Measurements from ENCODE around the gene DIS3L2.

DNA sequence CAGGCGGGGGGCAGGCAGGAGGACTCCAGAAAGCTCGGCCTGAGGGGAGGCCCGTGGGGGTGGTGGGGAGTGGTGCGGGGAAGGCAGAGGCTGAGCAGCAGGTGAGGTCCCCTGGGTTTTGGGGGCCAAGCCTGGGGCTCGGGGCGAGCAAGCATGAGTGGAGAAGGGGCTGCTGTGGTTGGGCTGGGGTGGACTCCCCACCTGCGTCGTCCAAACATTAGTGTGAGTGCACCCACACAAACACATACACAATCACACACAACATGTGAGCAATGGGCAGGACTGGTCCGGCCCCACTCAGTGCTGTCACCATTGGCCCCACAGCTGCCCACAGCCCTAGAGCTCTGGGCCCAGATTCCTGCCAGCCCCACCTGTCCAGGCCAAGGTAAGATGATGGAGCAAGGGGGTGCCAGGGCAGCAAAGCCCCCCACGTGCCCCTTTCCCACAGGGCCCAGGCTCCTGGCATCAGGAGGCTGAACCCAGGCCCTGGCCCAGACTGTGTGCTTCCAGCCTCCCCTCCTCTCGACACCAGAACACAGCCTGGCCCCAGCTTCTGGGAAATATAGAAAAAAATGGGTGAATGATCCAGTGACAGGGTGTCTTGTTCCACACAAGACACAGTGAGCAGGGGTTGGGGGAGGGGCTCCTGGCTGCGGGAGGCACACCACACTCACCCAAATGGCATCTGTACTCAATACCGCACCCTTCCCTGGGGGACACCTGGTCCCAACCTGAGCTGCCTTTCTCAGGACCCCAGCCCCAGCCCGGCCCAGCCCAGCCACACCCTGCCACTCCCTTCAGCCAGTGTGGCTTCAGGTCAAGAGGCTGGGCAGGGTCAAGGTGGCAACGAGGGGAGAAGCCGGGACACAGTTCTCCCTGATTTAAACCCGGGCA, 416.6 kb downstream of the DIS3L2 start:
- no peak for TF ChIP-seq POLR2A (IDR thresholded peaks at IDR 0.05)
- TF ChIP-seq, protein P1, sequence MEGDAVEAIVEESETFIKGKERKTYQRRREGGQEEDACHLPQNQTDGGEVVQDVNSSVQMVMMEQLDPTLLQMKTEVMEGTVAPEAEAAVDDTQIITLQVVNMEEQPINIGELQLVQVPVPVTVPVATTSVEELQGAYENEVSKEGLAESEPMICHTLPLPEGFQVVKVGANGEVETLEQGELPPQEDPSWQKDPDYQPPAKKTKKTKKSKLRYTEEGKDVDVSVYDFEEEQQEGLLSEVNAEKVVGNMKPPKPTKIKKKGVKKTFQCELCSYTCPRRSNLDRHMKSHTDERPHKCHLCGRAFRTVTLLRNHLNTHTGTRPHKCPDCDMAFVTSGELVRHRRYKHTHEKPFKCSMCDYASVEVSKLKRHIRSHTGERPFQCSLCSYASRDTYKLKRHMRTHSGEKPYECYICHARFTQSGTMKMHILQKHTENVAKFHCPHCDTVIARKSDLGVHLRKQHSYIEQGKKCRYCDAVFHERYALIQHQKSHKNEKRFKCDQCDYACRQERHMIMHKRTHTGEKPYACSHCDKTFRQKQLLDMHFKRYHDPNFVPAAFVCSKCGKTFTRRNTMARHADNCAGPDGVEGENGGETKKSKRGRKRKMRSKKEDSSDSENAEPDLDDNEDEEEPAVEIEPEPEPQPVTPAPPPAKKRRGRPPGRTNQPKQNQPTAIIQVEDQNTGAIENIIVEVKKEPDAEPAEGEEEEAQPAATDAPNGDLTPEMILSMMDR (IDR thresholded peaks at IDR 0.05), result no peak
